Duodenal mucosa (tissue), 2 donors: Measurements from ENCODE around the gene PYGM.
"Not testable (repeated sequence)": the region's sequence is repeated elsewhere in the genome, so short reads cannot be mapped to it uniquely, and the experiment has no call there.

Experiments used
- H3K27ac ChIP-seq: one replicate; pipeline ENCODE4 v1.7.0; 2013; ENCODE audit warnings: low read depth, low read length
- H3K27me3 ChIP-seq, 2 donors: one replicate each; pipeline ENCODE4 v1.7.0; 2013; ENCODE audit warnings: low read length in 2 of 2, control low read depth in 1 of 2; ENCODE audit not compliant: insufficient read depth in 2 of 2, control insufficient read depth in 1 of 2
- H3K36me3 ChIP-seq, 2 donors: one replicate each; pipeline ENCODE4 v1.7.0; 2013; ENCODE audit warnings: low read length in 2 of 2, control low read depth in 1 of 2; ENCODE audit not compliant: insufficient read depth in 2 of 2, control insufficient read depth in 1 of 2
- H3K4me1 ChIP-seq, 2 donors: one replicate each; pipeline ENCODE4 v1.7.0; 2013; ENCODE audit warnings: low read length in 2 of 2, control low read depth in 1 of 2; ENCODE audit not compliant: insufficient read depth in 2 of 2, control insufficient read depth in 1 of 2
- H3K4me3 ChIP-seq, 2 donors: one replicate each; pipeline ENCODE4 v1.7.0; 2013; ENCODE audit warnings: low read length in 2 of 2, low read depth in 1 of 2
- H3K9ac ChIP-seq, 2 donors: one replicate each; pipeline ENCODE4 v1.7.0; 2013; ENCODE audit warnings: low read length in 2 of 2, low read depth in 1 of 2
- H3K9me3 ChIP-seq, 2 donors: one replicate each; pipeline ENCODE4 v1.7.0; 2013; ENCODE audit warnings: low read length in 2 of 2, control low read depth in 1 of 2; ENCODE audit not compliant: control insufficient read depth in 1 of 2

Gene PYGM

GRCh38 chr11:64710418-64711137 is 49.2 kb downstream of the PYGM start:
- H3K9ac ChIP-seq = no peak overlapping the region
- H3K4me1 ChIP-seq = no peaks in the 10 kb centered on the region
- H3K27ac ChIP-seq = no peak overlapping the region
- peaks cover 61 to 66% of the 10 kb centered on the region in 2 donors for H3K27me3 ChIP-seq
- no peaks in the 10 kb centered on the region for H3K36me3 ChIP-seq
- H3K4me3 ChIP-seq = no peak overlapping the region
- H3K9me3 ChIP-seq = no peaks in the 10 kb centered on the region

- H3K9me3 ChIP-seq = no peaks in the 10 kb centered on the region
- H3K9ac ChIP-seq = no peak overlapping the region
- H3K27me3 ChIP-seq = peaks cover 38% of the 10 kb centered on the region in 2 donors
- no peak overlapping the region for H3K27ac ChIP-seq
- H3K36me3 ChIP-seq = no peaks in the 10 kb centered on the region
- H3K4me1 ChIP-seq = no peaks in the 10 kb centered on the region
- H3K4me3 ChIP-seq = no peak overlapping the region
Measured at GRCh38 chr11:64705501-64705900, 54.3 kb downstream of the PYGM start.

- Histone ChIP-seq H3K27me3 (peaks cover 19 to 25% of the 10 kb centered on the region in 2 donors), H3K9ac (no peak overlapping the region), H3K36me3 (no peaks in the 10 kb centered on the region), H3K4me1 (no peaks in the 10 kb centered on the region), H3K9me3 (no peaks in the 10 kb centered on the region), H3K4me3 (no peak overlapping the region), H3K27ac (no peak overlapping the region)
Measured at GRCh38 chr11:64703048-64703447, 56.7 kb downstream of the PYGM start.

GRCh38 chr11:64701956-64702355 is 57.8 kb downstream of the PYGM start:
- H3K9ac ChIP-seq, H3K4me3 ChIP-seq, H3K27ac ChIP-seq, H3K4me1 ChIP-seq, H3K36me3 ChIP-seq, H3K9me3 ChIP-seq: not testable (repeated sequence)
- peaks cover 16 to 24% of the 10 kb centered on the region in 2 donors for H3K27me3 ChIP-seq

- Histone ChIP-seq H3K27me3 (peaks cover 18% of the 10 kb centered on the region in 2 donors), H3K27ac (no peak overlapping the region), H3K9ac (no peak overlapping the region), H3K4me3 (no peak overlapping the region), H3K9me3 (no peaks in the 10 kb centered on the region), H3K4me1 (no peaks in the 10 kb centered on the region), H3K36me3 (no peaks in the 10 kb centered on the region)
Measured at GRCh38 chr11:64698427-64698826, 61.3 kb downstream of the PYGM start.

- Histone ChIP-seq H3K36me3 (no peaks in the 10 kb centered on the region), H3K4me1 (no peaks in the 10 kb centered on the region), H3K27me3 (peaks cover 20 to 24% of the 10 kb centered on the region in 2 donors), H3K27ac (no peak overlapping the region), H3K9me3 (no peaks in the 10 kb centered on the region), H3K4me3 (no peak overlapping the region), H3K9ac (no peak overlapping the region)
Measured at GRCh38 chr11:64697663-64698375, 62.0 kb downstream of the PYGM start.
